GM21447 (cell line): ENCODE results near the gene GTF3C5.
"Not testable (repeated sequence)": the region's sequence is repeated elsewhere in the genome, so short reads cannot be mapped to it uniquely, and the experiment has no call there.

Experiments
- ATAC-seq: cut with Tn5 transposase; IDR thresholded peaks from one replicate; pipeline ENCODE4 v1.9.1; 2021; ENCODE audit not compliant: unreplicated experiment

The GTF3C5 gene

DNA sequence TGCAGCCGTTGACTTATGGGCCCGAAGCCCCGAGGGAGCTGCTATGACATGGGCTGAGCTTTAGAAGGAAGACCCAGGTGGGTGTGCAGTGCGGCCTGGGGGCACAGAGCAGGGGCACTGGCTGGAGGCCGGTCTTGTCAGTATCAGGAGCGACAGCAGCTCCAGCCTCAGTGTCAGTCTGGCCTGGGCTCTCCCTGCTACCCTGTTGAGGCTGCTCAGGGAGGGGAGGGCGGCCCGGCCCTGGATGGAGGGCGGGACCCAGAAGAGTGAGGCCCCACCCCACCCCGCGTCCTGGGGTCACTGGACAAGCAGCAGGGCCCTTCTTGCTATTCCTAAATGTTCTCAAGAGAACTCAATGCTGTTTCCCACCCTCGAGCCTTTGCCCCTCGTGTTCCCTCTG lies 34.3 kb upstream of the GTF3C5 start:
- no peak for ATAC-seq

DNA sequence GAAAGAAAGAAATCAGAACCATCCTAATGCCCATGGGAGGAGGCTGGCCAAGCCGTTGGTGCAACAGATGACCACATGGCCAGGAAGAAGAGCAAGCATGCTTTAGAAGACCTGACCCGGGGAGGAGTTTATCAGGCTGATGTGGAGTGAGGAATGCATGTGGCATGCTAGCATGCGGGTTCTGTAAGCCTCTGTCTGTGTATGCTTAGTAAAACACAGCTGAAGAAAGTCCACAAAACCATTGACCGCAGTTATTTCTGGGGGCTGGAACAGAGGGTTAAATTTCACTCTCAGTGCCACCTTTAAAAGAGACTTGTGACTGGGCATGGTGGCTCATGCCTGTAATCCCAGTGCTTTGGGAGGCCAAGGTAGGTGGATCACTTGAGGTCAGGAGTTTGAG lies 33.2 kb upstream of the GTF3C5 start:
- no peak for ATAC-seq

- ATAC-seq: not testable (repeated sequence)
Observed at GRCh38 chr9:132998221-132998620, 32.6 kb upstream of the GTF3C5 start.

DNA sequence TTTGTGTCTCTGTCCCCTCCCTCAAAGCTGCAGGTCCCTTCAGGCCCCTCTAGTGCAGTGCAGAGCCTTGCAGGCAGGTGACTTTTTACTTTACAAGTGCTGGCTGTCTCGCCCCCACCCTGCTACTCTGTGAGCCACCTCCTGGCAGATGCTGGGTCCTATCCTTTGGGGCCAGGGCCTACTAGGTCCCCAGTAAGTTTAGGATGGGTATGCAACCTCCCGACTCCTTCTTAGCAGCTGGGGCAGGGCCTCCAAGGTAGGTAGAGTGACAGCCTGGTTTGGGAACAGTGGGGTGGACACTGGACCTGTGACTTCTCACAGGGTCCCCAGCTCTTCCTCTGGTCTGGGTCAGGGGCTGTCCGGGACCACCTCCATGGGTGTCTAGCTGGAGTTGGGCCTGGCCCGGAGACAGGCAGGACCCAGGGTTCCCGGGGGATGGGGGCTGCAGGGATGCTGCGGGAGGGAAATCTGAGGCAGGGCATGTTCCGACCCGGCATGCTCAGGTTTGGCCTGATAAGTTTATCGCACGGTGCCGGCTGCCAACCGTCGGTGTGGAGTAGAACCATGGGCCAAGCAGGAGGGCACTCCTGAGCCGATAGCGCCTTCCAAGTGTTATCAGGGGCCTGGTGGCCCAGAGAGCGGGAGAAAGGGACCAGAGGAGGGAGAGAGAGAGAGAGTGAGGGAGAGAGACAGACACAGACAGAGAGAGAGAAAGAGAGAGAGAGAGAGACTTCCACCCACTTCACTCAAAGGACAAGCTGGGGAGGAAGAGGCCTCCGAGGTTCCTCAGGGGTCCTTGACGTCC lies 31.8 kb upstream of the GTF3C5 start:
- ATAC-seq: no peak

- ATAC-seq: no peak
Observed at GRCh38 chr9:133002147-133003070, 28.4 kb upstream of the GTF3C5 start.

DNA sequence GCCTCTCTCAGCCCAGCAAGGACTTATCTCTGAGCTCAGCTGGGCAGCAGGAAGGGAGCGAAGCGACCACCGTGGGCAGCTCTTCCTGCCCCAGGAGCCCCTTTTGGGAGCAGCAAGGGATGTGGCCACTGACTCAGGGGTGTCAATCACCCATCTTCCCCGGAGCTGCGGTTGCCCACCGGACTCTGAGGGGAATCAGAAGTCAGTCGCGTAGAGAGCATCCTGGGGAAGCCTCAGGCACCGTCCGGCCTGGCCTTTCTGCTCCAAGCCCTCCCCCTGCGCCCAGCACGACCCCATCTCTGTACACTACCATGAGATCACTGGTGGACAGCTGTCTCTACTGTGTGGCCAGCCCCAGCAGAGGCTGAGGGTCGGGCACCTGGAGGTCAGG lies 27.7 kb upstream of the GTF3C5 start:
- no peak for ATAC-seq

DNA sequence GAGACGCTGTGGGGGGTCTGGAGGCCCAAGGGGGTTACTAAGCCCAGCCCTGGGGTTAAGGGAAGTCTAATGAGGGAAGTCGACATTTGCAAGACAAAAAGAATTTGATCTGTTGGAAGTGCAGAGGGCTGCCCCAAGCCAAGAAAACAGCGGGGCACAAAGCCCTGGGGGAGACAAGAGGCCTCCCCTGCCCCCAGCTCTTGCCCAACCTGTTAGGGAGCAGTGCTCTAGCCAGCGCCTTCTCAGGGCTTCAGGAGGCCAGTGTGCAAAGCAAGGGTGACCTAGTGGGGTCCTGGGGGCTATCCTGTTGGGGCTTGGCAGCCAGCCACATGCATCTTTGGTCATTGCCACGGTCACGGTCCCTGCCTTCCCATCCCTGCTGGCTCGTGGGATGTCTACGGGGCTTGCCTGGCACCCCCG lies 27.1 kb upstream of the GTF3C5 start:
- no peak for ATAC-seq

DNA sequence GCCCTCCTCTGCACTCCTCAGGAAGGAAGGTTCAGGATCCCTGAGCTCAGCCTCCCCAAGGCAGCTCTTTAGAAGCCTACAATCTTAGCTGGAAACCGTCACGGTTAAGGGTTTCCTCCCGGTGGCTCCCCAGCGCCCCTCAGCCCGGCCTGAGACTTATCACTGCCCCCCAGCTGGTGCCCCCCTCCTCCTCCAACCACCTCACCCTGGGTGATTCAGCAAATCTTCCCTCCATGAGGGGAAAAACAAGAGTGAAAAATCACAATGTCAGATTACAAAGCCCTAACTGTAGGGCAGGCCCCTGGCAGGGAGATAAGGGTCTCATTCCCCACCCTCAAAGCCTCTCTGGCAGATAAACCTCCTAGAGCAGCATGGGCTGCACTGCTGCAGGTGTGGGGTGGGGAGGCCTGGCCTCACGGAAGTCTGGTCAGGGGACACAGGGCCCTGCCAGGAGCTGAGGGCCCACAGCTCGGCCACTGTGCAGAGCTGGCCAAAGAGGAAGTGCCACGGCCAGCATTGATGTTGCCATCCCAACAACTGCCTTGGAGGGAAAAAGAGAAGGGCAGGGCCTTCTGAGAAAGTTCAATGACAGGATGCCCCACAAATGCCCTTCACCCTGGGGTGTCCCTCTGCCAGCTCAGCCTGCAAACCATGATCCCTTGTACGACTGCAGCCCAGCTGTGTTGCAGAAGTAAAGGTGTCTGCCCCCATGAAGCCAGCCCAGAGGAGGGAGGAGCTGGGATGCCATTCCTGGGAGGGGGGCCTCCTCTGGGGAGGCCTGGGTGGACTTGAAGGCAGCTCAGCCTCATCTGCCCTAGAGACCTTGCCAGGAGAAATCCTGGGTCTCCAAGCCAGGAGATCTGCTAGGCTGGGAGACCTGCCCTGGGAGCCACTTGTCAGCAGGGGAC lies 26.5 kb upstream of the GTF3C5 start:
- ATAC-seq: no peak

DNA sequence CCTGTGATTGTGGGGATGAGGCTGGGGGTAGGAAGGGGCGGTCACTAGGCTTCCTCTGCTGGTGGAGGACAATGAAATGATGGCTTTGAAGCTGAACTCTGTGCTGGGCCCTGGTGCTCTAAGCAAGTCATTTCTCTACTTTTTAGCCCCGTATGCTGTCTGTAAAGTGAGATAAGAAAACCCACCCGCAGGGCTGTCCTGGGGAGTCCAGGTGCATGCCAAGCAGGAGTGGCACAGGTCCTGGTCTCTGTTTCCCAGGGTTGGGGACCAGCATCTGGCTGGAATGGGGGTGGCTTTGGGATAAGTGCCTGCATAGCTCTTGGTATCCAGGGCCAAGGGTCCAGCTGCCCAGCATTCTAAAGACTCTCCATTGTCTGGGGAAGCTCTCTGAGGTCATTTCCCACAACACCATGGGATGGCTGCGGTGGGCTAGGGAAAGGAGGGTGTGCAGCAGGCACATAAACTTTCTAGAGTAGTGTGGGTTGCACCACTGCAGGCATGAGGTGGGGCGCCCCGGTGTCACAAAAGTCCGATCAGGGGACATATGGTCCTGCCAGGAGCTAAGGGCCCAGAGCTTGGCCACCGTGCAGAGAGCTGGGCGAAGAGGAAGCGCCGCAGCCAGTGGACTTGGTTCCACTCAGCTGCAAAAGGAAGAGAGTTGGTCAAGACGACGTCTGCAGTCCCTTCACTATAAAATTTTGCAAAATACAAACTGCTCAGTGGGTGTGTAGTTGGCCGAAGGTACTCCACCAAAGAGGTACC lies 25.6 kb upstream of the GTF3C5 start:
- no peak for ATAC-seq

GRCh38 chr9:133005957-133006356 lies 24.8 kb upstream of the GTF3C5 start:
- ATAC-seq: no peak

- ATAC-seq: no peak
Observed at GRCh38 chr9:133006731-133007352, 24.0 kb upstream of the GTF3C5 start.

- no peak for ATAC-seq
Observed at GRCh38 chr9:133008406-133008805, 22.4 kb upstream of the GTF3C5 start.

DNA sequence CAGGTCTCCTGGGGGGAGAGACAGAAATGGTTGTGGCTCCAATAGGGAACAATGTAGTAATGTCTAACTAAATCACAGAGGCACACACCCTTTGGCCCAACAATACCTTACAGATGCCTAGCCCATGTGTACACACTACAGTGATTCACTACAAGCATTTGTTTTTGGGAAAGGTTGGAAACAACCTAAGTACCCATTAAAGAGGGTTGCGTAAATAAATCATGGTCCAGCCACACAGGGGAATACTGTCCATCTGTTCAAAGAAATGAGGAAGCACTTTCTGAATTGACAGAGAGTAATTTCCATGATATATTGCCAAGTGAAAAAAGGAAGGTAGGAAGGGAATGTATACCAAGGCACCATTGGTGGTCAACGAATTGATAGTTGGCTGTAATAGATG lies 22.0 kb upstream of the GTF3C5 start:
- ATAC-seq: no peak

GRCh38 chr9:133009906-133010582 lies 20.8 kb upstream of the GTF3C5 start:
- no peak for ATAC-seq

GRCh38 chr9:133014696-133015095 lies 16.1 kb upstream of the GTF3C5 start:
- ATAC-seq: no peak

GRCh38 chr9:133023117-133023890 lies 7.5 kb upstream of the GTF3C5 start:
- ATAC-seq: no peak

GRCh38 chr9:133026426-133026825 lies 4.4 kb upstream of the GTF3C5 start:
- ATAC-seq: no peak

DNA sequence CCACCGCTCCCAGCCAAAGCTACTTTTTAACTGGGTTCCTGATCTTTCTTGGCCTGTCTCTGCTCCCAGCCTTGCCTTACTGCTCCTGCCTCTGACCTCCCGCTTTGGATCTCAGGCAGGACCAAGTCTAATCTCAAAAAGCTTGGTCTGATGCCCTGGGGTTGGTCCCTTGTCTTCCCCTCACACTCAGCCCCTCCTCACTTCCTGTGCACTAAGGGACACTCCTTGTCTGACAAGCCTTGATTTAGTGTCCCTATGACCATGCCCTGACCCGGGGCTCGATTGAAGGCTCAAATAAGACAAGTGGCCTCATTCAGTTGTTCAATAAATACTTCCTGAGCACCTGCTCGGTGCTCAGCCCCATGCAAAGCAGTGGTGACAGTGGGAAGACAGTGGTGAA lies 3.7 kb upstream of the GTF3C5 start:
- ATAC-seq: no peak

DNA sequence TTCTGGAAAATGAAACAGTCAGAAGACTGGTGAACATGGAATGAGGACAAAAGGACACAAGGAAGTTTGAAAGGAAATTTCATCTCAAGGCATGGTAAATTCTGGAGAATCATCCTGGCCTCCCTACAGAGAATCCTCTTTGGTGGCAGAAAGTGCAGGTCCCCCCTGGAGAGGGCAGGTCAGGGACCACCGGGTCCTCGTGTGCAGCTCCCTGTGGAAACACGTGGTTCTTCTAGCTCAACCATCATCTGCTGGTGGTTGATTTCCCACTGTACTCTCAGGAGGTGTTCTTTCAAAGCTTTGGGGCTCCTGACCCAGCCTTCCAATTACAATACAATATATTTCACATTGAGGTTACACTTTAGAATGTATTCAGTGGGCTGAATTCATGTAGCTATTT lies 2.6 kb upstream of the GTF3C5 start:
- ATAC-seq: no peak
